Adipocyte (in vitro differentiated cells): Measurements from ENCODE around the gene USP44.

ENCODE experiments used
- DNase-seq: peaks from one replicate; pipeline ENCODE4 v3.0.0-alpha.2; 2015; ENCODE audit warnings: low read depth
- H3K27me3 ChIP-seq: replicated peaks from 2 replicates; pipeline ENCODE4 v1.7.0; 2013; ENCODE audit warnings: mild to moderate bottlenecking, low read length, moderate library complexity; ENCODE audit not compliant: control insufficient read depth, insufficient read depth
- H3K36me3 ChIP-seq: 2 replicates; pipeline ENCODE4 v1.7.0; 2013; ENCODE audit warnings: low read length, mild to moderate bottlenecking, moderate library complexity; ENCODE audit not compliant: control insufficient read depth, insufficient read depth, severe bottlenecking
- H3K4me1 ChIP-seq: 2 replicates; pipeline ENCODE4 v1.7.0; 2013; ENCODE audit warnings: mild to moderate bottlenecking, low read length, moderate library complexity; ENCODE audit not compliant: control insufficient read depth, insufficient read depth
- H3K4me3 ChIP-seq: 2 replicates; pipeline ENCODE4 v1.7.0; 2013; ENCODE audit warnings: mild to moderate bottlenecking, low read length, moderate library complexity
- H3K9ac ChIP-seq: 2 replicates; pipeline ENCODE4 v1.7.0; 2013; ENCODE audit warnings: mild to moderate bottlenecking, low read length, moderate library complexity
- H3K9me3 ChIP-seq: 2 replicates; pipeline ENCODE4 v1.7.0; 2013; ENCODE audit warnings: mild to moderate bottlenecking, low read length, moderate library complexity; ENCODE audit not compliant: control insufficient read depth

USP44 gene

DNA sequence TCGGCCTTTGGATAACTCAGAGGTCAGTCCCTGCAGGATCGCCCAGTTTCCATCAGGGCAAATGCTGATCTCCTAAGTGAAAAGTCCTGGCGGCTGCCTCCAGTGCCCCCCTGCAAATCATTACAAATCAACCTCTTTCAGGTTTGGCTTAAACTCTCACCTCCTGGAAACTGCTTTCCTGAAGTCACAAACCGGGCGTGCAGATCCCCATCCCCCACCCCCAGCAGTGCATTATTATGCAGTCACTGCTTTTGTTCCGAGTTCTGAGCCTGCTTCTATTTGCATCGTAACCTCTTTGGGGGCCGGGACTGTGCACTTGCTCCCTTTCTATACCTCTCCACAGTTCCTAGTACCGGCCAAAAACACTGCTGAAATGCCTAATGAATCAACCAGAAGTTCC lies at the start of gene USP44:
Gene USP44 (minus strand): TSS at position 172 of the 400 bp plus-strand sequence. CDS start 17,220 bp downstream, outside the sequence.
- H3K9ac ChIP-seq, result no peak within 1 kb of the TSS
- no peaks in the 10 kb centered on the region for H3K36me3 ChIP-seq
- peaks cover 10% of the 10 kb centered on the region for H3K9me3 ChIP-seq
- no peak within 1 kb of the TSS for H3K4me3 ChIP-seq
- DNase-seq, result no peak
- H3K27me3 ChIP-seq, result peaks cover 13% of the 10 kb centered on the region
- H3K4me1 ChIP-seq, result peaks cover 3% of the 10 kb centered on the region

- Histone ChIP-seq H3K27me3 (no peaks in the 10 kb centered on the region), H3K4me1 (peaks cover 10% of the 10 kb centered on the region), H3K36me3 (no peaks in the 10 kb centered on the region), H3K4me3 (no peak overlapping the region), H3K9ac (no peak overlapping the region), H3K9me3 (no peaks in the 10 kb centered on the region)
- DNase-seq, result no peak
Observed at GRCh38 chr12:95600567-95600966, 49.3 kb upstream of the USP44 start.

- no peaks in the 10 kb centered on the region for H3K27me3 ChIP-seq
- no peaks in the 10 kb centered on the region for H3K9me3 ChIP-seq
- H3K9ac ChIP-seq, result no peak overlapping the region
- no peak overlapping the region for H3K4me3 ChIP-seq
- no peaks in the 10 kb centered on the region for H3K36me3 ChIP-seq
- H3K4me1 ChIP-seq, result peaks cover 10% of the 10 kb centered on the region
- no peak for DNase-seq
Observed at GRCh38 chr12:95599880-95600279, 48.6 kb upstream of the USP44 start.

- H3K4me3 ChIP-seq, result no peak overlapping the region
- H3K27me3 ChIP-seq, result no peaks in the 10 kb centered on the region
- no peak for DNase-seq
- H3K9me3 ChIP-seq, result no peaks in the 10 kb centered on the region
- no peaks in the 10 kb centered on the region for H3K4me1 ChIP-seq
- no peak overlapping the region for H3K9ac ChIP-seq
- H3K36me3 ChIP-seq, result no peaks in the 10 kb centered on the region
Observed at GRCh38 chr12:95594136-95594535, 42.9 kb upstream of the USP44 start.

DNA sequence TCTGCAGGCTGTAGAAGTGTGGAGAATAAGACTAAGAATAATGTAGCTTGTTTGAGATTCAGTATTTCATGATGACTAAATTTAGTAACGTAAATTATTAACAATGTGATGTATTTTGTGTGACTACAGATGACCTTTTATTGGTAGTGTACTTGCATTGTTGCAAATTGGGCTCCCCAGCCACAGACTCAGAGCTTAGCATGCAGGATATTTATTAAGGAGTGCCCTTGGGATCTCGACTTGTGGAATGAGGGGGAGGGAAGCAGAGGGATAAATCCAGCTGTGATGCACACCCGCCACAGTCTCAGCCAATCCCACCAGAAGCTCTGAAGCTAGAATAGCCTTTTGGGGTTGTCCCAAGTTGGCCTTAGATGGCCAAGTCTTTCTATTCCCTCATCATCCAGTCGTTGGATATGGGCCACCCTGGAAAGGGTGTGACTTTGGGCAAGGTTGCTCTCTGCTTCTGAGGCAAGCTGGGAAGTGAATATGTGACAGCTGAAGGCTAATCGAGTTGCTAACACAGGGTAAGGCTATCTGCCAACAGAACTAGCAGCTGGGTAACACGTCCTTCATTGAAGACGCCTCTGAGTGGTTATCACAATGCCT lies 42.1 kb upstream of the USP44 start:
- DNase-seq, result no peak
- H3K9ac ChIP-seq, result no peak overlapping the region
- H3K4me1 ChIP-seq, result no peaks in the 10 kb centered on the region
- H3K4me3 ChIP-seq, result no peak overlapping the region
- H3K27me3 ChIP-seq, result no peaks in the 10 kb centered on the region
- no peaks in the 10 kb centered on the region for H3K9me3 ChIP-seq
- H3K36me3 ChIP-seq, result no peaks in the 10 kb centered on the region

- H3K4me1 ChIP-seq, result no peaks in the 10 kb centered on the region
Observed at GRCh38 chr12:95591731-95592130, 40.5 kb upstream of the USP44 start.

DNA sequence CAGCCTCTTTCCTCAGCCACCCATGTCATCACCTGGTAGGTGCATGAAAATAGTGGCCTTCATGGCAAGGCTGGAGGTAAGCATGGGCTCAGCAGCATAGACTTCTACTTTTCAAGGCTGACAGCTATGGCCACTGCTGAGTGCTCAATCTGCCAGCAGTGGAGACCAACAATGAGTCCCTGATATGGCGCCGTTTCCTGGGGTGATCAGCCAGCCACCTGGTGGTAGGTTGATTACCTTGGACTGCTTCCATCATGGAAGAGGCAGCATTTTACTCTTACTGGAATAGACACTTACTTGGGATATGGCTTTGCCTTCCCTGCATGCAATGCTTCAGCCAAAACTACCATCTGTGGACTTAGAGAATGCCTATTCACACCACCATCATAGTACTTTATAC lies 39.5 kb upstream of the USP44 start:
- no peaks in the 10 kb centered on the region for H3K36me3 ChIP-seq
- no peak overlapping the region for H3K9ac ChIP-seq
- DNase-seq, result no peak
- H3K4me1 ChIP-seq, result no peaks in the 10 kb centered on the region
- no peak overlapping the region for H3K4me3 ChIP-seq
- no peaks in the 10 kb centered on the region for H3K27me3 ChIP-seq
- H3K9me3 ChIP-seq, result no peaks in the 10 kb centered on the region

More at GRCh38 chr12:95591731-95592130, 40.5 kb upstream of the USP44 start:
- H3K9me3 ChIP-seq, result no peaks in the 10 kb centered on the region
- H3K27me3 ChIP-seq, result no peaks in the 10 kb centered on the region
- no peaks in the 10 kb centered on the region for H3K36me3 ChIP-seq
- H3K4me3 ChIP-seq, result no peak overlapping the region
- peak; percentile 32 for DNase-seq
- no peak overlapping the region for H3K9ac ChIP-seq

DNA sequence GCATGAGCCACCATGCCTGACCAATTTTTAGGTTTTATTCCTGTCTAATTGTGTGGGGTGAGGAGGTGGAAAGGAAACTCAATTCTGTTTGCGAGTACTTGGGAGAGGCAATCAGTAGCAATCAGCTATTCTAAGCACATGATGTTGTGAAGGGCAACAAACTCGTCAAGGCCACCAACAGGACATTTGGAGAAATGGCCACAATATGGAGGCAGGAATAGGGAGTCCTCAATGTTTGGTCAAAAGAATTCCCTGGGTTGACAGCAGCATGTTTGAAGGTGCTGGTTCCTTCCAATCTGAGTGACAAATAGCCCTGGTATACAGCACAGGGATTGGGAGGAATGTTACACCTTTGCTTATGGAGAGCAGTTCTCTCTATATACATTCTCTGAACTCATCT lies 32.7 kb upstream of the USP44 start:
- no peak overlapping the region for H3K4me3 ChIP-seq
- no peak for DNase-seq
- H3K36me3 ChIP-seq, result no peaks in the 10 kb centered on the region
- no peaks in the 10 kb centered on the region for H3K4me1 ChIP-seq
- H3K9me3 ChIP-seq, result no peaks in the 10 kb centered on the region
- H3K27me3 ChIP-seq, result no peaks in the 10 kb centered on the region
- H3K9ac ChIP-seq, result no peak overlapping the region

- Histone ChIP-seq H3K9ac (no peak overlapping the region), H3K36me3 (no peaks in the 10 kb centered on the region), H3K27me3 (no peaks in the 10 kb centered on the region), H3K9me3 (no peaks in the 10 kb centered on the region), H3K4me1 (no peaks in the 10 kb centered on the region), H3K4me3 (no peak overlapping the region)
- peak; percentile 81 for DNase-seq
Observed at GRCh38 chr12:95582230-95583058, 31.2 kb upstream of the USP44 start.

GRCh38 chr12:95577820-95578219 lies 26.5 kb upstream of the USP44 start:
- no peaks in the 10 kb centered on the region for H3K27me3 ChIP-seq
- H3K4me1 ChIP-seq, result no peaks in the 10 kb centered on the region
- H3K9ac ChIP-seq, result no peak overlapping the region
- no peaks in the 10 kb centered on the region for H3K36me3 ChIP-seq
- DNase-seq, result no peak
- H3K9me3 ChIP-seq, result no peaks in the 10 kb centered on the region
- H3K4me3 ChIP-seq, result no peak overlapping the region

DNA sequence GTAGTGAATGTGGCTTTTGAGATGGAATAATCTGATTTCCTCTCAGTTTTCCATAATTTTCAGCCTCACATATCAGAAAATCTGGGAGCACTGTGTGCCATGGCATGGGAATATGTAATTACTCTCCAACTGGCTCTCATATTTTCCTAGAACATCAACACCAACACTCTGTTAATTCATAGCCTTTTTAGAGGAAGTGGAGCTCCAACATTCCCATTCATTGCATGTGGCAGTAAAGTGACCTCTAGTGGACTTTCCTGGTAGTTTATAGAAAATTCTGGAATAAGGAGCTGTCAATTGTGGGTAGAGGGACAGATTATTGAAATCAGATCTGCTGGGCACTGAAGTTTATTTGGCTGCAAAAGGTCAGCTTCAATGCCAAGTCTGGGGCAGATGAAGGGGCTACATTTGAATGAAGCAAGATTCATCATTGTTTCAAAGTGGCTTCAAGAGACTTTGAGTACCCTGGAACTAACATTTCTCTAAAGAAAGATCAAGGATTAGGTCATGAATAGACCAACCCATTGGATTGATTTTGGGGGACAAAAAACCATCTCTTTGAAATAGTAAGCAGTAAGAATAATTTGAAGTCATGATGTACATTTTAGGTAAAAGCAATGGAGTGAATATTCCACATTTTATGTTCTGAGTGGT lies 23.6 kb upstream of the USP44 start:
- H3K4me3 ChIP-seq, result no peak overlapping the region
- H3K9ac ChIP-seq, result no peak overlapping the region
- no peaks in the 10 kb centered on the region for H3K36me3 ChIP-seq
- no peaks in the 10 kb centered on the region for H3K4me1 ChIP-seq
- H3K9me3 ChIP-seq, result no peaks in the 10 kb centered on the region
- no peaks in the 10 kb centered on the region for H3K27me3 ChIP-seq
- DNase-seq, result peak; percentile 81
